ENCODE measurements around the gene FJX1. TPM values are rescaled to one million over a fixed set of nuclear protein-coding genes. Genes with fewer than 3 reads are reported as not detected.

The FJX1 gene
- 25.7 and 36.8 TPM in 2 replicates for total RNA-seq (2014; rRNA removed; shearing (Covaris generic); ENCODE audit: low replicate concordance)

- in situ Hi-C loops (cut with HindIII; ENCODE audit: low pct_unique_long_range_greater_than_20kb, low sequenced_read_pairs) = no loop called here
- DNase-seq (ENCODE audit: low read depth) = peak; percentile 82
Observed at GRCh38 chr11:35617687-35618496, at the start of gene FJX1. Gene FJX1, plus strand, starts transcription at chr11:35618460. Its CDS starts 177 bp downstream, at chr11:35618637.

GRCh38 chr11:35571696-35572095, 46.6 kb upstream of the FJX1 start:
- no peak for DNase-seq (ENCODE audit: low read depth)

GRCh38 chr11:35579557-35580396, 38.5 kb upstream of the FJX1 start:
- DNase-seq (ENCODE audit: low read depth) = no peak
- in situ Hi-C loops (cut with HindIII; ENCODE audit: low pct_unique_long_range_greater_than_20kb, low sequenced_read_pairs) = no loop called here

More at GRCh38 chr11:35571696-35572095, 46.6 kb upstream of the FJX1 start:
- in situ Hi-C loops (cut with HindIII; ENCODE audit: low pct_unique_long_range_greater_than_20kb, low sequenced_read_pairs) = no loop called here

- in situ Hi-C loops (cut with HindIII; ENCODE audit: low pct_unique_long_range_greater_than_20kb, low sequenced_read_pairs) = no loop called here
- DNase-seq (ENCODE audit: low read depth) = no peak
Observed at GRCh38 chr11:35580397-35580781, 37.9 kb upstream of the FJX1 start.

GRCh38 chr11:35582033-35582432, 36.2 kb upstream of the FJX1 start:
- in situ Hi-C loops (cut with HindIII; ENCODE audit: low pct_unique_long_range_greater_than_20kb, low sequenced_read_pairs) = no loop called here
- no peak for DNase-seq (ENCODE audit: low read depth)

- in situ Hi-C loops (cut with HindIII; ENCODE audit: low pct_unique_long_range_greater_than_20kb, low sequenced_read_pairs) = no loop called here
- DNase-seq (ENCODE audit: low read depth) = no peak
Observed at GRCh38 chr11:35583126-35583525, 35.1 kb upstream of the FJX1 start.

- no peak for DNase-seq (ENCODE audit: low read depth)
- in situ Hi-C loops (cut with HindIII; ENCODE audit: low pct_unique_long_range_greater_than_20kb, low sequenced_read_pairs) = no loop called here
Observed at GRCh38 chr11:35583843-35584242, 34.4 kb upstream of the FJX1 start.

GRCh38 chr11:35584321-35584720, 33.9 kb upstream of the FJX1 start:
- no peak for DNase-seq (ENCODE audit: low read depth)
- in situ Hi-C loops (cut with HindIII; ENCODE audit: low pct_unique_long_range_greater_than_20kb, low sequenced_read_pairs) = no loop called here

GRCh38 chr11:35585416-35585815, 32.8 kb upstream of the FJX1 start:
- DNase-seq (ENCODE audit: low read depth) = no peak
- in situ Hi-C loops (cut with HindIII; ENCODE audit: low pct_unique_long_range_greater_than_20kb, low sequenced_read_pairs) = no loop called here

- DNase-seq (ENCODE audit: low read depth) = no peak
- in situ Hi-C loops (cut with HindIII; ENCODE audit: low pct_unique_long_range_greater_than_20kb, low sequenced_read_pairs) = no loop called here
Observed at GRCh38 chr11:35586222-35586621, 32.0 kb upstream of the FJX1 start.

- in situ Hi-C loops (cut with HindIII; ENCODE audit: low pct_unique_long_range_greater_than_20kb, low sequenced_read_pairs) = no loop called here
Observed at GRCh38 chr11:35587972-35588371, 30.3 kb upstream of the FJX1 start.

GRCh38 chr11:35588627-35589026, 29.6 kb upstream of the FJX1 start:
- no peak for DNase-seq (ENCODE audit: low read depth)
- in situ Hi-C loops (cut with HindIII; ENCODE audit: low pct_unique_long_range_greater_than_20kb, low sequenced_read_pairs) = no loop called here

More at GRCh38 chr11:35587972-35588371, 30.3 kb upstream of the FJX1 start:
- DNase-seq (ENCODE audit: low read depth) = no peak

- in situ Hi-C loops (cut with HindIII; ENCODE audit: low pct_unique_long_range_greater_than_20kb, low sequenced_read_pairs) = no loop called here
- DNase-seq (ENCODE audit: low read depth) = no peak
Observed at GRCh38 chr11:35589281-35589680, 29.0 kb upstream of the FJX1 start.

GRCh38 chr11:35590412-35590811, 27.8 kb upstream of the FJX1 start:
- in situ Hi-C loops (cut with HindIII; ENCODE audit: low pct_unique_long_range_greater_than_20kb, low sequenced_read_pairs) = no loop called here
- DNase-seq (ENCODE audit: low read depth) = no peak

- in situ Hi-C loops (cut with HindIII; ENCODE audit: low pct_unique_long_range_greater_than_20kb, low sequenced_read_pairs) = no loop called here
- no peak for DNase-seq (ENCODE audit: low read depth)
Observed at GRCh38 chr11:35593143-35593542, 25.1 kb upstream of the FJX1 start.

GRCh38 chr11:35594680-35595079, 23.6 kb upstream of the FJX1 start:
- in situ Hi-C loops (cut with HindIII; ENCODE audit: low pct_unique_long_range_greater_than_20kb, low sequenced_read_pairs) = no loop called here
- DNase-seq (ENCODE audit: low read depth) = no peak

- in situ Hi-C loops (cut with HindIII; ENCODE audit: low pct_unique_long_range_greater_than_20kb, low sequenced_read_pairs) = no loop called here
- DNase-seq (ENCODE audit: low read depth) = peak; percentile 69
Observed at GRCh38 chr11:35598254-35599125, 19.8 kb upstream of the FJX1 start.

GRCh38 chr11:35600331-35600838, 17.9 kb upstream of the FJX1 start:
- no peak for DNase-seq (ENCODE audit: low read depth)
- in situ Hi-C loops (cut with HindIII; ENCODE audit: low pct_unique_long_range_greater_than_20kb, low sequenced_read_pairs) = no loop called here
